Progenitor cell of endocrine pancreas (in vitro differentiated cells): Measurements from ENCODE around the gene FCAR. TPM values are rescaled to one million over a fixed set of nuclear protein-coding genes. Genes with fewer than 3 reads are reported as not detected.

Source experiments
- DNase-seq: peaks from one replicate; pipeline ENCODE4 v3.0.0; 2021; ENCODE audit warnings: low spot score; ENCODE audit not compliant: unreplicated experiment
- H3K27ac Mint-ChIP-seq: 2 replicates; pipeline ENCODE4 v1.8.0; 2021; ENCODE audit warnings: mild to moderate bottlenecking, moderate library complexity, mixed read lengths
- H3K27me3 Mint-ChIP-seq: 2 replicates; pipeline ENCODE4 v1.8.0; 2021; ENCODE audit warnings: mixed read lengths
- H3K36me3 Mint-ChIP-seq: 2 replicates; pipeline ENCODE4 v1.8.0; 2022; ENCODE audit warnings: mixed read lengths; ENCODE audit not compliant: insufficient read depth
- H3K4me1 Mint-ChIP-seq: 2 replicates; pipeline ENCODE4 v1.8.0; 2021; ENCODE audit warnings: low read depth, mixed read lengths
- H3K4me3 Mint-ChIP-seq: 2 replicates; pipeline ENCODE4 v1.8.0; 2021; ENCODE audit warnings: low read depth, mild to moderate bottlenecking, moderate library complexity, mixed read lengths
- H3K9me3 Mint-ChIP-seq: 2 replicates; pipeline ENCODE4 v1.8.0; 2021; ENCODE audit warnings: low read depth, mixed read lengths
- CTCF ChIP-seq: fragments of 200-600 bp; sonication (generic); IDR thresholded peaks from one replicate; pipeline ENCODE4 v1.5.0; 2021; ENCODE audit warnings: antibody characterized with exemption, mild to moderate bottlenecking; ENCODE audit not compliant: unreplicated experiment
- total RNA-seq: library from RNA; stranded (reverse); gene quantifications from 2 replicates; pipeline ENCODE4 v1.2.1, GENCODE V29; 2021

FCAR gene
- total RNA-seq, 1 donor from 2014 or later, result not detected

GRCh38 chr19:54875506-54875905 lies 1.5 kb downstream of the FCAR start:
- H3K9me3 Mint-ChIP-seq, result no peaks in the 10 kb centered on the region
- DNase-seq, result no peak
- H3K4me1 Mint-ChIP-seq, result peaks cover 4% of the 10 kb centered on the region
- H3K4me3 Mint-ChIP-seq, result no peak overlapping the region
- TF ChIP-seq CTCF, result no peak
- no peak overlapping the region for H3K27ac Mint-ChIP-seq
- no peaks in the 10 kb centered on the region for H3K36me3 Mint-ChIP-seq
- H3K27me3 Mint-ChIP-seq, result peaks cover 31% of the 10 kb centered on the region

- H3K27me3 Mint-ChIP-seq, result peaks cover 42% of the 10 kb centered on the region
- H3K9me3 Mint-ChIP-seq, result no peaks in the 10 kb centered on the region
- no peak overlapping the region for H3K4me3 Mint-ChIP-seq
- no peak for TF ChIP-seq CTCF
- no peak overlapping the region for H3K27ac Mint-ChIP-seq
- H3K4me1 Mint-ChIP-seq, result peaks cover 3% of the 10 kb centered on the region
- DNase-seq, result no peak
- H3K36me3 Mint-ChIP-seq, result no peaks in the 10 kb centered on the region
These were observed 3.4 kb downstream of the FCAR start for GRCh38 chr19:54877471-54877870.

- no peak overlapping the region for H3K4me3 Mint-ChIP-seq
- H3K27ac Mint-ChIP-seq, result no peak overlapping the region
- H3K4me1 Mint-ChIP-seq, result peaks cover 3% of the 10 kb centered on the region
- TF ChIP-seq CTCF, result no peak
- H3K36me3 Mint-ChIP-seq, result no peaks in the 10 kb centered on the region
- H3K9me3 Mint-ChIP-seq, result no peaks in the 10 kb centered on the region
- no peak for DNase-seq
- peaks cover 32% of the 10 kb centered on the region for H3K27me3 Mint-ChIP-seq
These were observed 7.8 kb downstream of the FCAR start for GRCh38 chr19:54881884-54882283.

- TF ChIP-seq CTCF, result no peak
- Mint-ChIP-seq H3K4me3 (no peak overlapping the region), H3K27ac (no peak overlapping the region), H3K9me3 (no peaks in the 10 kb centered on the region), H3K36me3 (no peaks in the 10 kb centered on the region), H3K27me3 (peaks cover 25% of the 10 kb centered on the region), H3K4me1 (peaks cover 3% of the 10 kb centered on the region)
- DNase-seq, result no peak
These were observed 8.7 kb downstream of the FCAR start for GRCh38 chr19:54882758-54883157.

GRCh38 chr19:54883228-54883627 lies 9.2 kb downstream of the FCAR start:
- Mint-ChIP-seq H3K27ac (no peak overlapping the region), H3K4me1 (peaks cover 3% of the 10 kb centered on the region), H3K27me3 (peaks cover 25% of the 10 kb centered on the region), H3K4me3 (no peak overlapping the region), H3K9me3 (no peaks in the 10 kb centered on the region), H3K36me3 (no peaks in the 10 kb centered on the region)
- TF ChIP-seq CTCF, result no peak
- DNase-seq, result no peak
